PC-9 (cell line): ENCODE results near the gene NOM1.

Source experiments
- EZH2 ChIP-seq: fragments of 200-600 bp; sonication (generic); IDR thresholded peaks from 2 replicates; pipeline ENCODE4 v1.8.0; 2017; ENCODE audit warnings: antibody characterized with exemption, low read depth
- TF ChIP-seq, protein P1 (sequence below): fragments of 200-600 bp; sonication (generic); conservative IDR thresholded peaks from 2 replicates; pipeline ENCODE4 v1.6.1; 2017; ENCODE audit warnings: mixed run types, antibody characterized with exemption, mild to moderate bottlenecking, moderate library complexity

DNA sequence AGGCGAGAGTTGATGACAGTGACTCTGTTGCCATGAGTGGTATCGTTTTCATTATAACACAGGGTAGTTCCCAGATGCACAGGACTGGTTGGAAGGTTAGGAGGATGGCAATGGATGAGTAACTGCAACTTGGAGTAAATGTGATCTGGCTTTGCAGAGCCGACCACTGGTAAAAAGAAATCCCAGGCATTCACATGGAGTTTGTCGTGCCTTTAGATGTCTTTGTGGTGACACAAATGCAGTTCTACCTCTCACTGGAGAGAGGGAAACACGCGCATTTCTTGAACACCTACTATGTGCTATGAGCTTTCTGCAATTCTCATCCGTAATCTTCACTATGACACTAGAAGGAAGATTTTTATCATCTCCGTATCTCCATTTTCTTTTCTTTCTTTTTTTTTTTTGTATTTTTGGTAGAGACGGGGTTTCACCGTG, 62.6 kb downstream of the NOM1 start:
- TF ChIP-seq, protein P1, sequence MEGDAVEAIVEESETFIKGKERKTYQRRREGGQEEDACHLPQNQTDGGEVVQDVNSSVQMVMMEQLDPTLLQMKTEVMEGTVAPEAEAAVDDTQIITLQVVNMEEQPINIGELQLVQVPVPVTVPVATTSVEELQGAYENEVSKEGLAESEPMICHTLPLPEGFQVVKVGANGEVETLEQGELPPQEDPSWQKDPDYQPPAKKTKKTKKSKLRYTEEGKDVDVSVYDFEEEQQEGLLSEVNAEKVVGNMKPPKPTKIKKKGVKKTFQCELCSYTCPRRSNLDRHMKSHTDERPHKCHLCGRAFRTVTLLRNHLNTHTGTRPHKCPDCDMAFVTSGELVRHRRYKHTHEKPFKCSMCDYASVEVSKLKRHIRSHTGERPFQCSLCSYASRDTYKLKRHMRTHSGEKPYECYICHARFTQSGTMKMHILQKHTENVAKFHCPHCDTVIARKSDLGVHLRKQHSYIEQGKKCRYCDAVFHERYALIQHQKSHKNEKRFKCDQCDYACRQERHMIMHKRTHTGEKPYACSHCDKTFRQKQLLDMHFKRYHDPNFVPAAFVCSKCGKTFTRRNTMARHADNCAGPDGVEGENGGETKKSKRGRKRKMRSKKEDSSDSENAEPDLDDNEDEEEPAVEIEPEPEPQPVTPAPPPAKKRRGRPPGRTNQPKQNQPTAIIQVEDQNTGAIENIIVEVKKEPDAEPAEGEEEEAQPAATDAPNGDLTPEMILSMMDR = no peak
- no peak for TF ChIP-seq EZH2
